KMS-11 (cell line): ENCODE data around the gene PKIG.

Source experiments
- H2AFZ ChIP-seq: fragments of 200-600 bp; sonication (generic); 2 replicates; pipeline ENCODE4 v1.6.1; 2016; ENCODE audit warnings: antibody characterized with exemption, mixed run types, low read depth
- H3K27ac ChIP-seq: fragments of 200-600 bp; sonication (generic); 2 replicates; pipeline ENCODE4 v1.6.1; 2016; ENCODE audit warnings: mild to moderate bottlenecking, mixed run types
- H3K27me3 ChIP-seq: fragments of 200-600 bp; sonication (generic); 2 replicates; pipeline ENCODE4 v1.6.1; 2017; ENCODE audit warnings: mild to moderate bottlenecking, low read depth, mixed run types, moderate library complexity; ENCODE audit not compliant: insufficient read depth
- H3K36me3 ChIP-seq: fragments of 200-600 bp; sonication (generic); 2 replicates; pipeline ENCODE4 v1.6.1; 2017; ENCODE audit warnings: mild to moderate bottlenecking, mixed run types; ENCODE audit not compliant: insufficient read depth
- H3K4me1 ChIP-seq: fragments of 200-600 bp; sonication (generic); 2 replicates; pipeline ENCODE4 v1.6.1; 2016; ENCODE audit warnings: mild to moderate bottlenecking, low read depth, mixed run types; ENCODE audit not compliant: poor library complexity, severe bottlenecking
- H3K4me2 ChIP-seq: fragments of 200-600 bp; sonication (generic); 2 replicates; pipeline ENCODE4 v1.7.0; 2016; ENCODE audit warnings: mild to moderate bottlenecking, mixed run types
- H3K4me3 ChIP-seq: fragments of 200-600 bp; sonication (generic); IDR thresholded peaks from 2 replicates; pipeline ENCODE4 v1.6.1; 2017; ENCODE audit warnings: low read depth, low read length, mixed read lengths; ENCODE audit not compliant: insufficient read depth
- H3K79me2 ChIP-seq: fragments of 200-600 bp; sonication (generic); 2 replicates; pipeline ENCODE4 v1.6.1; 2016; ENCODE audit warnings: low read depth, mixed run types; ENCODE audit not compliant: insufficient read depth
- H3K9ac ChIP-seq: fragments of 200-600 bp; sonication (generic); 2 replicates; pipeline ENCODE4 v1.6.1; 2016; ENCODE audit warnings: mild to moderate bottlenecking, mixed run types
- H4K20me1 ChIP-seq: fragments of 200-600 bp; sonication (generic); 2 replicates; pipeline ENCODE4 v1.6.1; 2016; ENCODE audit warnings: mild to moderate bottlenecking, mixed run types; ENCODE audit not compliant: insufficient read depth
- TF ChIP-seq, protein P1 (sequence below): fragments of 200-600 bp; sonication (generic); conservative IDR thresholded peaks from 2 replicates; pipeline ENCODE4 v1.6.1; 2017; ENCODE audit warnings: low read depth, mild to moderate bottlenecking, antibody characterized with exemption, low read length, moderate library complexity, mixed read lengths

Gene PKIG

DNA sequence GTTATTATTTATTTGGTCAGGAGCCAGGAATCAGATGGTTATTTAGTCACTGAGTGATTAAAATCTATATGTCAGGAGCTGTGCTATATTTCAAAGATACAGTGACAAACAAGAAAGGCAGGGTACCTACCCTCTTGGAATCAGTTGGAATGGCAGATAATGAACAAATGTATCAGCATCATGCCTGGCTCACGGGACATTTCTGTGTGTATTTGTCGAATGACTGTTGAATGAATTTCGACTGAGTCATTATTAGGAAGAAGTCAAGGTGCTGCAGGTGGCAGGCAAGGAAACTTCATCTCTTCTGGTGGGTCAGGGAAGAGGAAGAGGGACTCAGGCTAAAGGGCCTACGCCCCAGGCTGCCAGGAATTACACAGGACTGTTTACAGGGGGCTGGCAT, 13.6 kb downstream of the PKIG start:
- Histone ChIP-seq H3K27me3 (no peaks in the 10 kb centered on the region), H3K4me2 (no peak overlapping the region), H3K27ac (no peak overlapping the region), H3K36me3 (no peaks in the 10 kb centered on the region), H3K9ac (no peak overlapping the region), H4K20me1 (no peaks in the 10 kb centered on the region), H2AFZ (no peak overlapping the region), H3K4me3 (no peak overlapping the region), H3K4me1 (peaks cover 20% of the 10 kb centered on the region), H3K79me2 (no peaks in the 10 kb centered on the region)
- TF ChIP-seq, protein P1, sequence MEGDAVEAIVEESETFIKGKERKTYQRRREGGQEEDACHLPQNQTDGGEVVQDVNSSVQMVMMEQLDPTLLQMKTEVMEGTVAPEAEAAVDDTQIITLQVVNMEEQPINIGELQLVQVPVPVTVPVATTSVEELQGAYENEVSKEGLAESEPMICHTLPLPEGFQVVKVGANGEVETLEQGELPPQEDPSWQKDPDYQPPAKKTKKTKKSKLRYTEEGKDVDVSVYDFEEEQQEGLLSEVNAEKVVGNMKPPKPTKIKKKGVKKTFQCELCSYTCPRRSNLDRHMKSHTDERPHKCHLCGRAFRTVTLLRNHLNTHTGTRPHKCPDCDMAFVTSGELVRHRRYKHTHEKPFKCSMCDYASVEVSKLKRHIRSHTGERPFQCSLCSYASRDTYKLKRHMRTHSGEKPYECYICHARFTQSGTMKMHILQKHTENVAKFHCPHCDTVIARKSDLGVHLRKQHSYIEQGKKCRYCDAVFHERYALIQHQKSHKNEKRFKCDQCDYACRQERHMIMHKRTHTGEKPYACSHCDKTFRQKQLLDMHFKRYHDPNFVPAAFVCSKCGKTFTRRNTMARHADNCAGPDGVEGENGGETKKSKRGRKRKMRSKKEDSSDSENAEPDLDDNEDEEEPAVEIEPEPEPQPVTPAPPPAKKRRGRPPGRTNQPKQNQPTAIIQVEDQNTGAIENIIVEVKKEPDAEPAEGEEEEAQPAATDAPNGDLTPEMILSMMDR, result no peak

DNA sequence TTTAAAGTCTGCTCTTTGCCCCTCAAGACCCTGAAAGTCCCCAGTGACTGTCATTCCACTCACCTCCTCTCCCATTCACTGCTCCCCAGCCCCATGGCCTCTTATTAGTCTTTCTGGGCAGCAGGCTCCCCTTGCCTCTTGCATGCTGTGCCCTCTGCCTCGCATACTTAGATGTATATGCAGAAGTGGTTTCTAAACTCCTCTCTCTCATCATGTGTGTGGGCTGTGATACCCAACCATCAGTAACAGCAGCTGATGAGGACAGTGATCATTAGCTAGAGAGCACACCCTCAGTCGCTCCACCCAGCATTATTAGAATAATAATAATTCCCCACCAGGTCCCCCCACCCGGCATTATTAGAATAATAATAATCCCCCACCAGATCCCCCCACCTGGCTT, 14.5 kb downstream of the PKIG start:
- H3K27me3 ChIP-seq, result no peaks in the 10 kb centered on the region
- no peaks in the 10 kb centered on the region for H3K79me2 ChIP-seq
- no peaks in the 10 kb centered on the region for H4K20me1 ChIP-seq
- H2AFZ ChIP-seq, result no peak overlapping the region
- no peak overlapping the region for H3K4me3 ChIP-seq
- H3K4me2 ChIP-seq, result no peak overlapping the region
- H3K9ac ChIP-seq, result no peak overlapping the region
- peaks cover 26% of the 10 kb centered on the region for H3K4me1 ChIP-seq
- no peaks in the 10 kb centered on the region for H3K36me3 ChIP-seq
- TF ChIP-seq, protein P1, result no peak
- no peak overlapping the region for H3K27ac ChIP-seq

DNA sequence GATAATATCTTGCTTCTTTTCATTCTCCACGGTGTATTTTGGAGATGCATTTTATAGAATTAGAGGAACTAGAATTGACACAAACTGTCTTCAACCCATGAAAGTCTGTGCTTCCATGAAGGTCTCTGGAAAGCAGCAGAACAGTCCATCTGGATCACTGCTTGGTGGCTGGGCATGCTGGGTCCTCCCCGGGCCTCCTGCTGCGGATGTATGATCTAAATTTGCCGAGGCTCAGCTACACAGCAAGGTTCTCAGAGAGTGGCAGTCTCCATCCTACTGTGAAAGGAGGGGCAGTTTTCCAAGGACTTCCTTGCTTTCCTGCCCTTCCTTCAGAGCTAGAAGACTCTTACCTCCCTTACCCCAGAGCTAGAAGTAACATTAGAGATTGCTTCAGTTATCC, 15.1 kb downstream of the PKIG start:
- Histone ChIP-seq H3K4me2 (no peak overlapping the region), H3K27ac (no peak overlapping the region), H3K4me1 (peaks cover 32% of the 10 kb centered on the region), H4K20me1 (no peaks in the 10 kb centered on the region), H3K9ac (no peak overlapping the region), H3K27me3 (no peaks in the 10 kb centered on the region), H3K4me3 (no peak overlapping the region), H3K79me2 (no peaks in the 10 kb centered on the region), H3K36me3 (no peaks in the 10 kb centered on the region), H2AFZ (no peak overlapping the region)
- TF ChIP-seq, protein P1, result no peak

DNA sequence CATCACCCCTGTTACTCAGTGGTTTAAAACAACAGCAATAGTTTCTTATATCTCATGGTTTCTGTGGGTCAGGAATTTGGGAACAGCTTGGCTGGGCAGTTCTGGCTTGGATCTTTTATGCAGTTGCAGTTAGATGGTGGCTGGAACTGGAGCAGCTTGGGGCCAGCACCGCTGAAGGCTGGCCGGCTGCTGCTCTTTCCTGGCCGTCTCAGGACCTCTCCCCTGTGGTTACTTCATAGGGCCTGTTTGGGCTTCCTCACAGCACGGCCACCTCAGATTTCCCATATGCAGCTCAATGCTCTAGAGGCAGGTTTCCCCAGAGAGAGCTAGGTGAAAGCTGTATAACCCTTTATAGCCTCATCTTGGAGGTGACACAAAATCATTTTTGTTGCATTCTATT, 15.6 kb downstream of the PKIG start:
- TF ChIP-seq, protein P1, result no peak
- Histone ChIP-seq H3K4me3 (no peak overlapping the region), H3K4me2 (no peak overlapping the region), H3K4me1 (peaks cover 32% of the 10 kb centered on the region), H3K36me3 (no peaks in the 10 kb centered on the region), H4K20me1 (no peaks in the 10 kb centered on the region), H3K9ac (no peak overlapping the region), H3K27ac (no peak overlapping the region), H3K27me3 (no peaks in the 10 kb centered on the region), H2AFZ (no peak overlapping the region), H3K79me2 (no peaks in the 10 kb centered on the region)
